NCI-H345 treated with DMSO at 0.1 percent for 48 hours (cell line): ENCODE results near the gene ZNF446.
"Not testable (repeated sequence)": the region's sequence is repeated elsewhere in the genome, so short reads cannot be mapped to it uniquely, and the experiment has no call there.

ENCODE experiments used
- DNase-seq: peaks from one replicate; lab custom pipeline; 2025; ENCODE audit not compliant: unreplicated experiment; lab: John Stamatoyannopoulos, UW

ZNF446 gene

GRCh38 chr19:58499021-58499927 is 23.1 kb downstream of the ZNF446 start:
- DNase-seq = peak; percentile 85

- no peak for DNase-seq
Measured at GRCh38 chr19:58500242-58500641, 24.1 kb downstream of the ZNF446 start.

GRCh38 chr19:58507602-58508223 is 31.6 kb downstream of the ZNF446 start:
- not testable (repeated sequence) for DNase-seq

- DNase-seq = no peak
Measured at GRCh38 chr19:58509731-58510083, 33.6 kb downstream of the ZNF446 start.

GRCh38 chr19:58510084-58510862 is 34.1 kb downstream of the ZNF446 start:
- DNase-seq = no peak

- DNase-seq = no peak
Measured at GRCh38 chr19:58511353-58512208, 35.4 kb downstream of the ZNF446 start, which contains the start of gene SLC27A5. TSS of gene SLC27A5 (minus strand) at chr19:58511992. CDS start at chr19:58511955, 37 bp downstream.

GRCh38 chr19:58513213-58513693 is 37.1 kb downstream of the ZNF446 start:
- DNase-seq = no peak

GRCh38 chr19:58513694-58514563 is 37.8 kb downstream of the ZNF446 start:
- peak; percentile 75 for DNase-seq

GRCh38 chr19:58514564-58515022 is 38.4 kb downstream of the ZNF446 start:
- DNase-seq = no peak

- DNase-seq = no peak
Measured at GRCh38 chr19:58515259-58515658, 39.1 kb downstream of the ZNF446 start.

GRCh38 chr19:58516246-58516836 is 40.2 kb downstream of the ZNF446 start:
- DNase-seq = no peak

GRCh38 chr19:58516964-58517833 is 41.0 kb downstream of the ZNF446 start:
- no peak for DNase-seq

- DNase-seq = no peak
Measured at GRCh38 chr19:58518256-58519086, 42.3 kb downstream of the ZNF446 start.

GRCh38 chr19:58519087-58519354 is 42.9 kb downstream of the ZNF446 start:
- DNase-seq = peak; percentile 3

GRCh38 chr19:58519355-58520256 is 43.5 kb downstream of the ZNF446 start, which contains the start of gene ZBTB45:
TSS of gene ZBTB45 (minus strand) at chr19:58519810. CDS start at chr19:58517673, 2,137 bp downstream.
- DNase-seq = peak; percentile 84

- DNase-seq = no peak
Measured at GRCh38 chr19:58520257-58520599, 44.1 kb downstream of the ZNF446 start.
